ENCODE data around the gene GALK2.

GALK2 gene

GRCh38 chr15:49306551-49306950 is 136.5 kb downstream of the GALK2 start:
- TF ChIP-seq TAF1 (IDR thresholded peaks at IDR 0.05; ENCODE audit: borderline replicate concordance, insufficient read depth, low read length) (no peak), SIN3A (IDR thresholded peaks at IDR 0.05; ENCODE audit: borderline replicate concordance, insufficient read depth, low read length) (no peak), FOXP2 (optimal IDR thresholded peaks at IDR 0.05; ENCODE audit: borderline replicate concordance, extremely low read depth, extremely low read length, insufficient read depth) (no peak)
- TF ChIP-seq, protein P1, sequence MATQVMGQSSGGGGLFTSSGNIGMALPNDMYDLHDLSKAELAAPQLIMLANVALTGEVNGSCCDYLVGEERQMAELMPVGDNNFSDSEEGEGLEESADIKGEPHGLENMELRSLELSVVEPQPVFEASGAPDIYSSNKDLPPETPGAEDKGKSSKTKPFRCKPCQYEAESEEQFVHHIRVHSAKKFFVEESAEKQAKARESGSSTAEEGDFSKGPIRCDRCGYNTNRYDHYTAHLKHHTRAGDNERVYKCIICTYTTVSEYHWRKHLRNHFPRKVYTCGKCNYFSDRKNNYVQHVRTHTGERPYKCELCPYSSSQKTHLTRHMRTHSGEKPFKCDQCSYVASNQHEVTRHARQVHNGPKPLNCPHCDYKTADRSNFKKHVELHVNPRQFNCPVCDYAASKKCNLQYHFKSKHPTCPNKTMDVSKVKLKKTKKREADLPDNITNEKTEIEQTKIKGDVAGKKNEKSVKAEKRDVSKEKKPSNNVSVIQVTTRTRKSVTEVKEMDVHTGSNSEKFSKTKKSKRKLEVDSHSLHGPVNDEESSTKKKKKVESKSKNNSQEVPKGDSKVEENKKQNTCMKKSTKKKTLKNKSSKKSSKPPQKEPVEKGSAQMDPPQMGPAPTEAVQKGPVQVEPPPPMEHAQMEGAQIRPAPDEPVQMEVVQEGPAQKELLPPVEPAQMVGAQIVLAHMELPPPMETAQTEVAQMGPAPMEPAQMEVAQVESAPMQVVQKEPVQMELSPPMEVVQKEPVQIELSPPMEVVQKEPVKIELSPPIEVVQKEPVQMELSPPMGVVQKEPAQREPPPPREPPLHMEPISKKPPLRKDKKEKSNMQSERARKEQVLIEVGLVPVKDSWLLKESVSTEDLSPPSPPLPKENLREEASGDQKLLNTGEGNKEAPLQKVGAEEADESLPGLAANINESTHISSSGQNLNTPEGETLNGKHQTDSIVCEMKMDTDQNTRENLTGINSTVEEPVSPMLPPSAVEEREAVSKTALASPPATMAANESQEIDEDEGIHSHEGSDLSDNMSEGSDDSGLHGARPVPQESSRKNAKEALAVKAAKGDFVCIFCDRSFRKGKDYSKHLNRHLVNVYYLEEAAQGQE (IDR thresholded peaks at IDR 0.05; ENCODE audit: insufficient read depth in 1 of 2, low read depth in 2 of 2, low read length in 2 of 2) = no peak

- TF ChIP-seq TAF1 (IDR thresholded peaks at IDR 0.05; ENCODE audit: borderline replicate concordance, insufficient read depth, low read length) (no peak), FOXP2 (optimal IDR thresholded peaks at IDR 0.05; ENCODE audit: borderline replicate concordance, extremely low read depth, extremely low read length, insufficient read depth) (no peak), POLR2AphosphoS5 (IDR thresholded peaks at IDR 0.05; ENCODE audit: low read depth, low read length) (no peak), SIN3A (IDR thresholded peaks at IDR 0.05; ENCODE audit: borderline replicate concordance, insufficient read depth, low read length) (no peak)
- TF ChIP-seq, protein P1 (IDR thresholded peaks at IDR 0.05; ENCODE audit: insufficient read depth in 1 of 2, low read depth in 2 of 2, low read length in 2 of 2) = no peak
Measured at GRCh38 chr15:49308686-49309085, 138.6 kb downstream of the GALK2 start.

- TF ChIP-seq, protein P1 (IDR thresholded peaks at IDR 0.05; ENCODE audit: insufficient read depth in 1 of 2, low read depth in 2 of 2, low read length in 2 of 2) = no peak
- TF ChIP-seq FOXP2 (optimal IDR thresholded peaks at IDR 0.05; ENCODE audit: borderline replicate concordance, extremely low read depth, extremely low read length, insufficient read depth) = no peak
- TF ChIP-seq POLR2AphosphoS5 (IDR thresholded peaks at IDR 0.05; ENCODE audit: low read depth, low read length) = no peak
- no peak for TF ChIP-seq TAF1 (IDR thresholded peaks at IDR 0.05; ENCODE audit: borderline replicate concordance, insufficient read depth, low read length)
- no peak for TF ChIP-seq SIN3A (IDR thresholded peaks at IDR 0.05; ENCODE audit: borderline replicate concordance, insufficient read depth, low read length)
Measured at GRCh38 chr15:49309889-49310288, 139.8 kb downstream of the GALK2 start.

- TF ChIP-seq TAF1 (IDR thresholded peaks at IDR 0.05; ENCODE audit: borderline replicate concordance, insufficient read depth, low read length) (no peak), POLR2AphosphoS5 (IDR thresholded peaks at IDR 0.05; ENCODE audit: low read depth, low read length) (no peak), SIN3A (IDR thresholded peaks at IDR 0.05; ENCODE audit: borderline replicate concordance, insufficient read depth, low read length) (no peak), FOXP2 (optimal IDR thresholded peaks at IDR 0.05; ENCODE audit: borderline replicate concordance, extremely low read depth, extremely low read length, insufficient read depth) (no peak)
- TF ChIP-seq, protein P1 (IDR thresholded peaks at IDR 0.05; ENCODE audit: insufficient read depth in 1 of 2, low read depth in 2 of 2, low read length in 2 of 2) = no peak
Measured at GRCh38 chr15:49313650-49314049, 143.6 kb downstream of the GALK2 start.

- TF ChIP-seq SIN3A (IDR thresholded peaks at IDR 0.05; ENCODE audit: borderline replicate concordance, insufficient read depth, low read length) = no peak
- TF ChIP-seq, protein P1 (IDR thresholded peaks at IDR 0.05; ENCODE audit: insufficient read depth in 1 of 2, low read depth in 2 of 2, low read length in 2 of 2) = no peak
- no peak for TF ChIP-seq TAF1 (IDR thresholded peaks at IDR 0.05; ENCODE audit: borderline replicate concordance, insufficient read depth, low read length)
- no peak for TF ChIP-seq POLR2AphosphoS5 (IDR thresholded peaks at IDR 0.05; ENCODE audit: low read depth, low read length)
- no peak for TF ChIP-seq FOXP2 (optimal IDR thresholded peaks at IDR 0.05; ENCODE audit: borderline replicate concordance, extremely low read depth, extremely low read length, insufficient read depth)
Measured at GRCh38 chr15:49314716-49315115, 144.7 kb downstream of the GALK2 start.
